ENCODE data around the gene SLC25A47.

GRCh38 chr14:100333827-100334226, 10.7 kb downstream of the SLC25A47 start:
- no peak for TF ChIP-seq CTCF (IDR thresholded peaks at IDR 0.05)
- TF ChIP-seq POLR2A (IDR thresholded peaks at IDR 0.05): no peak
